Endodermal cell (in vitro differentiated cells): ENCODE data around the gene LRGUK. TPM values are rescaled to one million over a fixed set of nuclear protein-coding genes. Genes with fewer than 3 reads are reported as not detected.

Experiments
- DNase-seq: peaks from one replicate; pipeline ENCODE4 v3.0.0-alpha.2; 2017
- H3K27ac ChIP-seq: 2 replicates; pipeline ENCODE4 v1.5.1; 2013; ENCODE audit warnings: mild to moderate bottlenecking, low read depth, low read length, moderate library complexity
- H3K27me3 ChIP-seq: 2 replicates; pipeline ENCODE4 v1.6.1; 2013; ENCODE audit warnings: mild to moderate bottlenecking, low read length, moderate library complexity; ENCODE audit not compliant: insufficient read depth, control insufficient read depth, poor library complexity, severe bottlenecking
- H3K36me3 ChIP-seq: 2 replicates; pipeline ENCODE4 v1.7.0; 2013; ENCODE audit warnings: mild to moderate bottlenecking, low read length, moderate library complexity; ENCODE audit not compliant: control insufficient read depth, insufficient read depth
- H3K4me1 ChIP-seq: one replicate; pipeline ENCODE4 v1.7.0; 2013; ENCODE audit warnings: low read length; ENCODE audit not compliant: control insufficient read depth, insufficient read depth
- H3K4me3 ChIP-seq: 2 replicates; pipeline ENCODE4 v1.5.1; 2013; ENCODE audit warnings: mild to moderate bottlenecking, low read length, moderate library complexity
- H3K9ac ChIP-seq: 2 replicates; pipeline ENCODE4 v1.6.1; 2013; ENCODE audit warnings: mild to moderate bottlenecking, low read length, moderate library complexity; ENCODE audit not compliant: poor library complexity, severe bottlenecking; ENCODE audit errors: extremely low read depth
- H3K9me3 ChIP-seq: 2 replicates; pipeline ENCODE4 v1.6.1; 2013; ENCODE audit warnings: mild to moderate bottlenecking, low read length, moderate library complexity; ENCODE audit not compliant: control insufficient read depth
- H3K27ac Mint-ChIP-seq: 2 replicates; pipeline ENCODE4 v1.8.0; 2020; ENCODE audit warnings: mixed read lengths
- H3K27me3 Mint-ChIP-seq: 2 replicates; pipeline ENCODE4 v1.8.0; 2021; ENCODE audit warnings: mild to moderate bottlenecking, mixed read lengths; ENCODE audit not compliant: insufficient read depth
- H3K36me3 Mint-ChIP-seq: 2 replicates; pipeline ENCODE4 v1.8.0; 2020; ENCODE audit warnings: low read depth, mixed read lengths
- H3K4me1 Mint-ChIP-seq: 2 replicates; pipeline ENCODE4 v1.8.0; 2020; ENCODE audit warnings: mixed read lengths
- H3K4me3 Mint-ChIP-seq: 2 replicates; pipeline ENCODE4 v1.8.0; 2020; ENCODE audit warnings: mild to moderate bottlenecking, moderate library complexity, mixed read lengths
- H3K9me3 Mint-ChIP-seq: 2 replicates; pipeline ENCODE4 v1.8.0; 2020; ENCODE audit warnings: mild to moderate bottlenecking, mixed read lengths
- CTCF ChIP-seq: fragments of 200-600 bp; sonication (generic); conservative IDR thresholded peaks from 2 replicates; pipeline ENCODE4 v1.5.0; 2021; ENCODE audit warnings: antibody characterized with exemption, mild to moderate bottlenecking
- WGBS, 2 experiments: methylation state at CpG; one replicate each; pipeline versions ENCODE4 v1.1.5 to v1.1.7; 2013; ENCODE audit warnings: missing lambda C conversion rate in 2 of 2, mixed read lengths in 1 of 2; ENCODE audit not compliant: insufficient coverage in 1 of 2, insufficient read length in 1 of 2; 5-methylcytosine and 5-hydroxymethylcytosine counted together
- total RNA-seq, 2 donors: library from RNA; stranded (reverse); fragmentation: NEBNext Ultra II Directional in 1 of 2; extraction: Animal tissue kit (Norgen Biotek cat#: 25700) in 1 of 2; gene quantifications; 2 replicates in 1 of 2; 3 replicates in 1 of 2; pipeline ENCODE4 v1.2.1, GENCODE V29; 2021

LRGUK gene
- total RNA-seq, 2 donors from 2014 or later = 0.89 to 1.3 TPM

- Histone ChIP-seq H3K9me3 (no peaks in the 10 kb centered on the region), H3K4me1 (no peaks in the 10 kb centered on the region), H3K4me3 (no peak overlapping the region), H3K9ac (no peak overlapping the region), H3K36me3 (peaks cover 85% of the 10 kb centered on the region), H3K27me3 (no peaks in the 10 kb centered on the region), H3K27ac (no peak overlapping the region)
- Mint-ChIP-seq H3K9me3 (no peaks in the 10 kb centered on the region), H3K4me1 (no peaks in the 10 kb centered on the region), H3K36me3 (peaks cover 62% of the 10 kb centered on the region), H3K27ac (no peak overlapping the region), H3K4me3 (no peak overlapping the region), H3K27me3 (no peaks in the 10 kb centered on the region)
- WGBS, 2 experiments = 80 to 81% methylated on average over 6 to 10 of the region's 10 CpGs
- no peak for TF ChIP-seq CTCF
- no peak for DNase-seq
Observed at GRCh38 chr7:134298902-134299683, 172.0 kb downstream of the LRGUK start.

GRCh38 chr7:134300988-134301387 is 173.8 kb downstream of the LRGUK start:
- Mint-ChIP-seq H3K36me3 (peaks cover 58% of the 10 kb centered on the region), H3K4me1 (no peaks in the 10 kb centered on the region), H3K9me3 (no peaks in the 10 kb centered on the region), H3K27ac (no peak overlapping the region), H3K27me3 (no peaks in the 10 kb centered on the region), H3K4me3 (no peak overlapping the region)
- TF ChIP-seq CTCF = no peak
- Histone ChIP-seq H3K27ac (no peak overlapping the region), H3K4me3 (no peak overlapping the region), H3K36me3 (peaks cover 80% of the 10 kb centered on the region), H3K4me1 (no peaks in the 10 kb centered on the region), H3K9me3 (no peaks in the 10 kb centered on the region), H3K9ac (no peak overlapping the region), H3K27me3 (no peaks in the 10 kb centered on the region)
- DNase-seq = no peak
- WGBS, 2 experiments = 91 to 95% methylated on average over 2 of the region's 2 CpGs

GRCh38 chr7:134301592-134301991 is 174.5 kb downstream of the LRGUK start:
- Mint-ChIP-seq H3K4me3 (no peak overlapping the region), H3K27ac (no peak overlapping the region), H3K9me3 (no peaks in the 10 kb centered on the region), H3K4me1 (no peaks in the 10 kb centered on the region), H3K27me3 (no peaks in the 10 kb centered on the region), H3K36me3 (peaks cover 56% of the 10 kb centered on the region)
- H3K9ac ChIP-seq = no peak overlapping the region
- no peak for TF ChIP-seq CTCF
- no peaks in the 10 kb centered on the region for H3K27me3 ChIP-seq
- no peak for DNase-seq
- H3K9me3 ChIP-seq = no peaks in the 10 kb centered on the region
- H3K4me1 ChIP-seq = no peaks in the 10 kb centered on the region
- H3K27ac ChIP-seq = no peak overlapping the region
- 95 to 97% methylated on average over 2 of the region's 3 CpGs for WGBS, 2 experiments
- no peak overlapping the region for H3K4me3 ChIP-seq
- H3K36me3 ChIP-seq = peaks cover 85% of the 10 kb centered on the region
